B cell (primary cell): ENCODE measurements around the gene MAPK1. TPM values are rescaled to one million over a fixed set of nuclear protein-coding genes. Genes with fewer than 3 reads are reported as not detected.

Experiments used
- ATAC-seq: fragments of 200-7000 bp; cut with Tn5 transposase; one replicate; pipeline ENCODE4 v1.10.0; 2021; ENCODE audit warnings: low read depth, mild to moderate bottlenecking, moderate number of reproducible peaks, moderate library complexity
- CTCF ChIA-PET: fragments of 350-600 bp; sonication (Branson Sonifier 250); formaldehyde crosslinking; loops from one replicate; lab custom pipeline; 2021; ENCODE audit warnings: antibody characterized with exemption, inconsistent platforms; lab: Charles Lee
- POLR2A ChIA-PET: fragments of 350-600 bp; sonication (Branson Sonifier 250); formaldehyde crosslinking; loops from one replicate; lab custom pipeline; 2021; ENCODE audit warnings: antibody characterized with exemption; lab: Charles Lee
- DNase-seq: peaks from one replicate; pipeline ENCODE4 v3.0.0; 2013
- H2AFZ ChIP-seq: 2 replicates; pipeline ENCODE4 v1.6.1; 2012; ENCODE audit warnings: mild to moderate bottlenecking, low read depth, low read length; ENCODE audit not compliant: insufficient read depth, poor library complexity, severe bottlenecking
- H3K27ac ChIP-seq, 2 donors: 1 replicate in 1 of 2; 2 replicates in 1 of 2; pipeline ENCODE4 v1.5.1; 2012 to 2013; ENCODE audit warnings: low read length in 2 of 2, mild to moderate bottlenecking in 2 of 2, moderate library complexity in 1 of 2
- H3K27me3 ChIP-seq, 4 experiments: fragments of 200-600 bp in 1 of 4; sonication (generic) in 1 of 4; replicated peaks in 1 of 4; 1 replicate in 2 of 4; 2 replicates in 2 of 4; pipeline versions ENCODE4 v1.6.1 to v1.7.0; 2013 to 2016; ENCODE audit warnings: low read length in 3 of 4, mild to moderate bottlenecking in 2 of 4, mixed read lengths in 1 of 4, moderate library complexity in 1 of 4; ENCODE audit not compliant: insufficient read depth in 4 of 4, control insufficient read depth in 3 of 4; ENCODE audit errors: control extremely low read depth in 1 of 4
- H3K36me3 ChIP-seq, 2 experiments: replicated peaks in 1 of 2; 1 replicate in 1 of 2; 2 replicates in 1 of 2; pipeline versions ENCODE4 v1.6.1 to v1.7.1; 2013; ENCODE audit warnings: low read length in 1 of 2; ENCODE audit not compliant: insufficient read depth in 2 of 2, control insufficient read depth in 1 of 2; ENCODE audit errors: control extremely low read depth in 1 of 2, extremely low read depth in 1 of 2
- H3K4me1 ChIP-seq, 2 donors: fragments of 200-600 bp in 1 of 2; sonication (generic) in 1 of 2; 1 replicate in 1 of 2; 2 replicates in 1 of 2; pipeline versions ENCODE4 v1.5.1 to v1.6.1; 2013 to 2017; ENCODE audit warnings: low read length in 2 of 2; ENCODE audit not compliant: control insufficient read depth in 2 of 2, insufficient read depth in 2 of 2
- H3K4me2 ChIP-seq: replicated peaks from 2 replicates; pipeline ENCODE3; 2012; ENCODE audit warnings: mild to moderate bottlenecking, low read depth, low read length; ENCODE audit not compliant: poor library complexity, severe bottlenecking
- H3K4me3 ChIP-seq, 5 experiments: fragments of 200-600 bp in 1 of 5; sonication (generic) in 1 of 5; 1 replicate in 3 of 5; 2 replicates in 2 of 5; pipeline versions ENCODE4 v1.5.1 to v1.7.0; 2011 to 2016; ENCODE audit warnings: low read length in 4 of 5, mild to moderate bottlenecking in 4 of 5, low read depth in 2 of 5, control low read depth in 1 of 5, moderate library complexity in 1 of 5; ENCODE audit not compliant: insufficient read depth in 1 of 5; ENCODE audit errors: control extremely low read depth in 1 of 5, extremely low read depth in 1 of 5
- H3K79me2 ChIP-seq: fragments of 200-600 bp; sonication (generic); one replicate; pipeline ENCODE4 v1.6.0; 2016; ENCODE audit warnings: low read length; ENCODE audit not compliant: control insufficient read depth, insufficient read depth
- H3K9ac ChIP-seq: fragments of 200-600 bp; sonication (generic); 2 replicates; pipeline ENCODE4 v1.6.1; 2017; ENCODE audit warnings: mild to moderate bottlenecking, low read length, moderate library complexity
- H3K9me3 ChIP-seq, 3 donors: one replicate each; pipeline versions ENCODE4 v1.6.1 to v1.7.1; 2013; ENCODE audit warnings: low read length in 2 of 3; ENCODE audit not compliant: control insufficient read depth in 2 of 3, insufficient read depth in 1 of 3; ENCODE audit errors: control extremely low read depth in 1 of 3
- H4K20me1 ChIP-seq: 2 replicates; pipeline ENCODE4 v1.6.0; 2012; ENCODE audit warnings: mild to moderate bottlenecking, low read length; ENCODE audit not compliant: insufficient read depth, control insufficient read depth, poor library complexity, severe bottlenecking
- H3K27ac Mint-ChIP-seq: one replicate; pipeline ENCODE4 v1.8.0; 2021; ENCODE audit warnings: mixed read lengths
- H3K27me3 Mint-ChIP-seq: one replicate; pipeline ENCODE4 v1.8.0; 2021; ENCODE audit warnings: mixed read lengths
- H3K4me1 Mint-ChIP-seq: one replicate; pipeline ENCODE4 v1.8.0; 2021; ENCODE audit warnings: mixed read lengths
- H3K4me3 Mint-ChIP-seq: one replicate; pipeline ENCODE4 v1.8.0; 2021; ENCODE audit warnings: mixed read lengths
- H3K9me3 Mint-ChIP-seq: one replicate; pipeline ENCODE4 v1.8.0; 2022; ENCODE audit warnings: mixed read lengths; ENCODE audit not compliant: insufficient read depth
- EZH2 ChIP-seq: IDR thresholded peaks from 2 replicates; pipeline ENCODE4 v1.6.1; 2012; ENCODE audit warnings: borderline replicate concordance, low read depth, mild to moderate bottlenecking, moderate library complexity, low read length; ENCODE audit not compliant: insufficient read depth, poor library complexity, severe bottlenecking
- WGBS: methylation state at CpG from one replicate; pipeline ENCODE4 v1.1.5; 2013; ENCODE audit warnings: missing lambda C conversion rate; ENCODE audit not compliant: insufficient coverage; 5-methylcytosine and 5-hydroxymethylcytosine counted together
- intact Hi-C: fragments of 100-400 bp; cut with micrococcal nuclease; formaldehyde crosslinking; loops from one replicate; pipeline ENCODE4 v1.10.0; 2022
- polyA plus RNA-seq: library from polyadenylated mRNA; depleted of rRNA; stranded (reverse); fragments of >200 nt; gene quantifications from 2 replicates; pipeline ENCODE4 v1.2.3, GENCODE V29; 2012
- total RNA-seq, 2 donors: library from RNA; stranded (reverse); fragments of 120-200 nt in 1 of 2; gene quantifications; 1 replicate in 1 of 2; 2 replicates in 1 of 2; pipeline versions ENCODE4 v1.2.3 to v1.2.4, GENCODE V29; 2013 to 2022
- TF ChIP-seq, protein P1 (sequence below): fragments of 200-600 bp; IDR thresholded peaks from one replicate; pipeline ENCODE4 v1.8.0; 2022; ENCODE audit warnings: antibody characterized with exemption, mild to moderate bottlenecking

Gene MAPK1
- total and polyA plus RNA-seq, 2 donors (not counting 1 experiment from before 2014, with no cell fraction given): 24.0 to 155 TPM

DNA sequence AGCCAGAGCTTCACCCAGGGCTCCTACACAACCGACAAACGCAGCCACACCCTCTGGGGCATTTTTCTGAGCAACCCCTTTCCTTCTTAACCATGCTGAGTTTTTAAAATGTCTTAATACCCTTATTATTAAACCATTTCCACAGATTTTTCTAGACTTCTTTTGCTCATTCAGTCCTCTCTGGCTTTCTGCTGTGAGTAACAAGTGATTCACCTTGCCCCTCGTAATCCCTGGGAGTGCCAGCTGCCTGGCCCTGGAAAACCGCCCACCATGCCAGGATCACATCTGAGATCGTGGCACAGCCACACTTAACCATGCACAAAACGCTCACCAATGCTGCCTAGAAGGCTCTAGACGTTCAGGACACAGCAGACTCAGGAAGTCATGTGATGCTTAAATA, 157.3 kb downstream of the MAPK1 start:
- Histone ChIP-seq H3K79me2 (peaks cover 26% of the 10 kb centered on the region), H3K36me3 (peaks cover 3 to 28% of the 10 kb centered on the region in 2 experiments), H3K27ac (no peak overlapping the region), H2AFZ (no peak overlapping the region), H3K9ac (no peak overlapping the region), H3K4me3 (no peak overlapping the region), H4K20me1 (peaks cover 8% of the 10 kb centered on the region), H3K27me3 (no peaks in the 10 kb centered on the region), H3K4me1 (peaks cover 0 to 7% of the 10 kb centered on the region in 2 donors), H3K4me2 (no peak overlapping the region), H3K9me3 (no peaks in the 10 kb centered on the region)
- DNase-seq: no peak
- POLR2A ChIA-PET: interaction anchor here (0.6 kb wide), 1 partner anchor 241 kb away, joined by 6 read pairs; no protein-coding TSS in a partner anchor
- H3K4me3 Mint-ChIP-seq: no peak overlapping the region
- TF ChIP-seq, protein P1, sequence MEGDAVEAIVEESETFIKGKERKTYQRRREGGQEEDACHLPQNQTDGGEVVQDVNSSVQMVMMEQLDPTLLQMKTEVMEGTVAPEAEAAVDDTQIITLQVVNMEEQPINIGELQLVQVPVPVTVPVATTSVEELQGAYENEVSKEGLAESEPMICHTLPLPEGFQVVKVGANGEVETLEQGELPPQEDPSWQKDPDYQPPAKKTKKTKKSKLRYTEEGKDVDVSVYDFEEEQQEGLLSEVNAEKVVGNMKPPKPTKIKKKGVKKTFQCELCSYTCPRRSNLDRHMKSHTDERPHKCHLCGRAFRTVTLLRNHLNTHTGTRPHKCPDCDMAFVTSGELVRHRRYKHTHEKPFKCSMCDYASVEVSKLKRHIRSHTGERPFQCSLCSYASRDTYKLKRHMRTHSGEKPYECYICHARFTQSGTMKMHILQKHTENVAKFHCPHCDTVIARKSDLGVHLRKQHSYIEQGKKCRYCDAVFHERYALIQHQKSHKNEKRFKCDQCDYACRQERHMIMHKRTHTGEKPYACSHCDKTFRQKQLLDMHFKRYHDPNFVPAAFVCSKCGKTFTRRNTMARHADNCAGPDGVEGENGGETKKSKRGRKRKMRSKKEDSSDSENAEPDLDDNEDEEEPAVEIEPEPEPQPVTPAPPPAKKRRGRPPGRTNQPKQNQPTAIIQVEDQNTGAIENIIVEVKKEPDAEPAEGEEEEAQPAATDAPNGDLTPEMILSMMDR: no peak
- TF ChIP-seq EZH2: no peak
- no peak for ATAC-seq
- no peaks in the 10 kb centered on the region for H3K9me3 Mint-ChIP-seq
- H3K4me1 Mint-ChIP-seq: peaks cover 8% of the 10 kb centered on the region
- CTCF ChIA-PET: interaction anchor here (4.2 kb wide), 1 partner anchor 228 kb away, joined by 52 read pairs; no protein-coding TSS in a partner anchor
- 89% methylated on average over 6 of the region's 7 CpGs for WGBS
- no peak overlapping the region for H3K27ac Mint-ChIP-seq
- intact Hi-C loops: no loop called here
- no peaks in the 10 kb centered on the region for H3K27me3 Mint-ChIP-seq

DNA sequence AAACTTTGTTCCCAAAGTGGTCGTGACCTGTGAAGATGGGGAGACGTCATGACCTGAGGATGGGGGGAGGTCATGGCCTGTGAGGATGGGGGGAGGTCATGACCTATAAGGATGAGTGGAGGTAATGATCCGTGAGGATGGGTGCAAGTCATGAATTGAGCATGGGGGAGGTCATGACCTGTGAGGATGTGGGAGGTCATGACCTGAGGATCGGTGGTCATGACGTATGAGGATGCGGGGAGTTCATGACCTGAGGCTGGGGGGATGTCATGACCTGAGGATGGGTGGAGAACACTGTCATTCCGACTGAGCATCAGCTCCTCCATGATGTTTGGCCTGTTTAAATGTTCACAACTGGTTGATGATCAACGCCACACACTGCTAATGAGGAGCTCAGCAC, 157.8 kb downstream of the MAPK1 start:
- Mint-ChIP-seq H3K27ac (no peak overlapping the region), H3K9me3 (no peaks in the 10 kb centered on the region), H3K27me3 (no peaks in the 10 kb centered on the region), H3K4me1 (peaks cover 8% of the 10 kb centered on the region), H3K4me3 (no peak overlapping the region)
- Histone ChIP-seq H4K20me1 (peaks cover 8% of the 10 kb centered on the region), H3K9ac (no peak overlapping the region), H2AFZ (no peak overlapping the region), H3K27ac (no peak overlapping the region), H3K9me3 (no peaks in the 10 kb centered on the region), H3K27me3 (no peaks in the 10 kb centered on the region), H3K36me3 (peaks cover 3 to 28% of the 10 kb centered on the region in 2 experiments), H3K4me2 (no peak overlapping the region), H3K79me2 (peaks cover 26% of the 10 kb centered on the region), H3K4me1 (peaks cover 0 to 7% of the 10 kb centered on the region in 2 donors), H3K4me3 (no peak overlapping the region)
- WGBS: 89% methylated on average over 8 of the region's 8 CpGs
- no peak for DNase-seq
- CTCF ChIA-PET: interaction anchor here (4.2 kb wide), 1 partner anchor 228 kb away, joined by 52 read pairs; no protein-coding TSS in a partner anchor
- TF ChIP-seq, protein P1: no peak
- no peak for TF ChIP-seq EZH2
- intact Hi-C loops: no loop called here
- no peak for ATAC-seq
- POLR2A ChIA-PET: interaction anchor here (0.6 kb wide), 1 partner anchor 241 kb away, joined by 6 read pairs; no protein-coding TSS in a partner anchor
